HCEC 1CT (cell line): ENCODE results near the gene PRKCH.

Experiments used
- DNase-seq: peaks from one replicate; pipeline ENCODE4 v3.0.0-alpha.2; 2017

PRKCH gene

GRCh38 chr14:61321385-61322010 lies at the start of gene PRKCH:
PRKCH (plus strand) TSS chr14:61321579; CDS start chr14:61322102, 523 bp downstream.
- DNase-seq, result peak; percentile 4

GRCh38 chr14:61277232-61277631 lies 44.1 kb upstream of the PRKCH start:
- DNase-seq, result no peak

GRCh38 chr14:61277784-61278183 lies 43.6 kb upstream of the PRKCH start:
- no peak for DNase-seq

- DNase-seq, result no peak
Observed at GRCh38 chr14:61279082-61279481, 42.3 kb upstream of the PRKCH start.

- DNase-seq, result no peak
Observed at GRCh38 chr14:61280092-61280525, 41.3 kb upstream of the PRKCH start.

GRCh38 chr14:61280526-61281185 lies 40.7 kb upstream of the PRKCH start:
- no peak for DNase-seq

GRCh38 chr14:61281186-61281947 lies 40.0 kb upstream of the PRKCH start, which contains the start of gene TMEM30B:
TMEM30B (minus strand) TSS chr14:61281338; CDS start chr14:61281147, 191 bp downstream.
- no peak for DNase-seq

- no peak for DNase-seq
Observed at GRCh38 chr14:61281948-61282275, 39.5 kb upstream of the PRKCH start.

- no peak for DNase-seq
Observed at GRCh38 chr14:61282746-61283145, 38.6 kb upstream of the PRKCH start.

- no peak for DNase-seq
Observed at GRCh38 chr14:61284001-61284400, 37.4 kb upstream of the PRKCH start.

- DNase-seq, result no peak
Observed at GRCh38 chr14:61285364-61285763, 36.0 kb upstream of the PRKCH start.

GRCh38 chr14:61287196-61287595 lies 34.2 kb upstream of the PRKCH start:
- DNase-seq, result no peak

- DNase-seq, result no peak
Observed at GRCh38 chr14:61288228-61288627, 33.2 kb upstream of the PRKCH start.

- no peak for DNase-seq
Observed at GRCh38 chr14:61288720-61289119, 32.7 kb upstream of the PRKCH start.

- no peak for DNase-seq
Observed at GRCh38 chr14:61290701-61291100, 30.7 kb upstream of the PRKCH start.

- DNase-seq, result no peak
Observed at GRCh38 chr14:61296151-61296550, 25.2 kb upstream of the PRKCH start.

- peak; percentile 53 for DNase-seq
Observed at GRCh38 chr14:61296719-61297502, 24.5 kb upstream of the PRKCH start.

- no peak for DNase-seq
Observed at GRCh38 chr14:61297581-61297980, 23.8 kb upstream of the PRKCH start.

- no peak for DNase-seq
Observed at GRCh38 chr14:61298824-61299223, 22.6 kb upstream of the PRKCH start.

GRCh38 chr14:61300209-61300608 lies 21.2 kb upstream of the PRKCH start:
- no peak for DNase-seq

- DNase-seq, result no peak
Observed at GRCh38 chr14:61300754-61301153, 20.6 kb upstream of the PRKCH start.

- no peak for DNase-seq
Observed at GRCh38 chr14:61304688-61305087, 16.7 kb upstream of the PRKCH start.

- DNase-seq, result no peak
Observed at GRCh38 chr14:61308198-61308597, 13.2 kb upstream of the PRKCH start.
